Breast epithelium (tissue), 3 donors: ENCODE results near the gene SMIM14.

ENCODE experiments used
- CTCF ChIP-seq, 3 donors: fragments of 450-650 bp; IDR thresholded peaks; one replicate each; pipeline ENCODE4 v1.5.1; 2016 to 2017; ENCODE audit warnings: antibody characterized with exemption in 3 of 3, mild to moderate bottlenecking in 3 of 3, moderate library complexity in 3 of 3
- POLR2A ChIP-seq: fragments of 450-650 bp; IDR thresholded peaks from one replicate; pipeline ENCODE4 v1.6.1; 2016; ENCODE audit warnings: antibody characterized with exemption, mild to moderate bottlenecking, moderate library complexity

- no peak for TF ChIP-seq CTCF (IDR thresholded peaks at IDR 0.05)
- no peak for TF ChIP-seq POLR2A
Measured at GRCh38 chr4:39569209-39569608, 69.5 kb downstream of the SMIM14 start.
